LHCN-M2 (cell line): Measurements from ENCODE around the gene TESPA1. TPM values are rescaled to one million over a fixed set of nuclear protein-coding genes. Genes with fewer than 3 reads are reported as not detected.
"Not testable (repeated sequence)": the region's sequence is repeated elsewhere in the genome, so short reads cannot be mapped to it uniquely, and the experiment has no call there.

Experiments used
- DNase-seq: peaks from one replicate; pipeline ENCODE4 v3.0.0-alpha.2; 2012; ENCODE audit warnings: low read depth
- total RNA-seq: library from RNA; depleted of rRNA; stranded (reverse); fragments of >200 nt; gene quantifications from 2 replicates; pipeline ENCODE4 v1.2.3, GENCODE V29; 2014; rRNA removed

The TESPA1 gene
- total RNA-seq, 1 experiment from 2014 or later, result not detected

GRCh38 chr12:54948171-54948570 is 36.4 kb downstream of the TESPA1 start:
- DNase-seq, result no peak

- DNase-seq, result no peak
Observed at GRCh38 chr12:54945082-54945481, 39.5 kb downstream of the TESPA1 start.

GRCh38 chr12:54943292-54943691 is 41.3 kb downstream of the TESPA1 start:
- not testable (repeated sequence) for DNase-seq

- DNase-seq, result no peak
Observed at GRCh38 chr12:54941659-54942058, 42.9 kb downstream of the TESPA1 start.

- no peak for DNase-seq
Observed at GRCh38 chr12:54940727-54941315, 43.7 kb downstream of the TESPA1 start.

GRCh38 chr12:54937929-54938328 is 46.6 kb downstream of the TESPA1 start:
- no peak for DNase-seq

GRCh38 chr12:54937376-54937775 is 47.2 kb downstream of the TESPA1 start:
- DNase-seq, result no peak

- DNase-seq, result no peak
Observed at GRCh38 chr12:54936736-54937135, 47.8 kb downstream of the TESPA1 start.

GRCh38 chr12:54935235-54935951 is 49.2 kb downstream of the TESPA1 start:
- DNase-seq, result peak; percentile 81

- DNase-seq, result no peak
Observed at GRCh38 chr12:54934419-54934818, 50.1 kb downstream of the TESPA1 start.

- DNase-seq, result peak; percentile 49
Observed at GRCh38 chr12:54933376-54933775, 51.2 kb downstream of the TESPA1 start.

GRCh38 chr12:54932691-54933090 is 51.9 kb downstream of the TESPA1 start:
- DNase-seq, result no peak

GRCh38 chr12:54932038-54932437 is 52.5 kb downstream of the TESPA1 start:
- DNase-seq, result no peak

GRCh38 chr12:54929998-54930397 is 54.6 kb downstream of the TESPA1 start:
- DNase-seq, result no peak

- no peak for DNase-seq
Observed at GRCh38 chr12:54926246-54926645, 58.3 kb downstream of the TESPA1 start.

GRCh38 chr12:54924972-54925707 is 59.4 kb downstream of the TESPA1 start:
- DNase-seq, result no peak

GRCh38 chr12:54917001-54917488 is 67.5 kb downstream of the TESPA1 start:
- no peak for DNase-seq

Other genes with a start within 250 kb of the TESPA1 start
- not detected in 2 replicates for gene MUCL1, start 130.2 kb downstream of the TESPA1 start, total RNA-seq
- not detected in 2 replicates for gene NEUROD4, start 35.2 kb upstream of the TESPA1 start, total RNA-seq
- not detected in 2 replicates for gene OR9K2, start 141.6 kb upstream of the TESPA1 start, total RNA-seq
- not detected in 2 replicates for gene OR10A7, start 236.3 kb upstream of the TESPA1 start, total RNA-seq